Measurements from ENCODE around the gene ZNF799. TPM values are rescaled to one million over a fixed set of nuclear protein-coding genes. Genes with fewer than 3 reads are reported as not detected.
"Not testable (repeated sequence)": the region's sequence is repeated elsewhere in the genome, so short reads cannot be mapped to it uniquely, and the experiment has no call there.

Gene ZNF799
- 1.6 and 3.5 TPM in 2 replicates for total RNA-seq

DNA sequence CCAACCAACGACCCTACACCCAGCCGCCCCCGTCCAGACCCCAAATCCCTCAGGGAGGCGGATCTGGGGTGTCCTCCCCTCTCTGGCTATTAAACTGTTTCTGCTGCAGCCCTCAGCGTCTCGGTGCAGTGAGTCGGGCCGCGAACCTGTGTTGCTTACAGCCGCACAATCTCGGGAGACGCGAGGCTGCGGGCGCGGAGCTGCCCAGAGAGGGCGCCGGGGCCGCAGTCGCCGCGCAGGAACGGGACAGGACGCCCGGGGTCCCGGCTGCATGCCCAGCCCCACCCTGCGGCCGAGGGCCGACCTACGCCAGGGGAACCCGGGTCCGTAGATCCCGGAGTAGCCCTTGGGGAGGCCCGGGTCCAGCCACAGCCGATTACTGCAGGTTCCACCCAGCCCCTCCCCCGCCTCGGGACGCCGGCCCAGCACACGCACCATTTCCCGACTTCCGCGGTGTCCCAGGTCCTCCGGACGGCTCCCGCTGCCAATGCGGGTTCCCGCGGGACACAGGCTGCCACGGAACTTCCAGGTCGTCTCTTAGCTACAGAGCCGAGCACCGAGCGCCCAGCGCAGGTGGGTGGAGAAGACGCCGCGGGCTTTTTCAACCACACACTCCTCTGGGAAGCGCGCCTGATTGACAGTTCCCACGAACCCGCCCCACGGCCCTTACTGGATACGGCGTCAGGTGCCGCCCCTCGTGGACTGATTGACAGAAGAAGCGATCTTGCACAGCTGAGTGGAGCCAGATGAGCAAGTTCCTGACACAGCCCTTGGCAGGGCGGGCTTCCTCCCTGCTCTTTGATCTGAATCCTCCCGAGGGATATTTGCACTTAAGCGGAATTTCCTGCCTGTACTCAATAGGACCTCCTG, at the start of gene ZNF799:
Gene ZNF799, minus strand, starts transcription at position 639 of the 870 bp plus-strand sequence. Its CDS starts 201 bp downstream, at position 438.
- DNase-seq (ENCODE audit: low read depth) = peak; percentile 96

DNA sequence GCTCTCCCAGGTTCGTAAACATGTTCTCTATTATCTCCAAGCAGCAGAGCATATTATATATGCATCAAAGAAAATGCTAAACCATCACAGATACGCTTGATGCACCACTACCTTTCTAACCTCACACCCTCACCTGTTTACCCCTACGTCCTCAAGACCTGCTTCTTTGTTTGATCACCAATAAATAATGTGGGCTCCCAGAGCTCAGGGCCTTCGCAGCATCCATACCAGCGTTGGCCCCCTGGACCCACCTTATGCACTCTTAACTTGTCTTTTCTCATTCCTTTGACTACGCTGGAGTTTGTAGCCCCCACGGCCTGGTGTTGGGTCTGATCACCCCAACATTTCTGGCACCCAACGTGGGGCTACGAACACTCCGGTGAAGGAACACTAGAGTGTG, 49.8 kb upstream of the ZNF799 start:
- no peak overlapping the region for H3K4me3 ChIP-seq (ENCODE audit: low read depth, low read length)
- TF ChIP-seq, protein P1, sequence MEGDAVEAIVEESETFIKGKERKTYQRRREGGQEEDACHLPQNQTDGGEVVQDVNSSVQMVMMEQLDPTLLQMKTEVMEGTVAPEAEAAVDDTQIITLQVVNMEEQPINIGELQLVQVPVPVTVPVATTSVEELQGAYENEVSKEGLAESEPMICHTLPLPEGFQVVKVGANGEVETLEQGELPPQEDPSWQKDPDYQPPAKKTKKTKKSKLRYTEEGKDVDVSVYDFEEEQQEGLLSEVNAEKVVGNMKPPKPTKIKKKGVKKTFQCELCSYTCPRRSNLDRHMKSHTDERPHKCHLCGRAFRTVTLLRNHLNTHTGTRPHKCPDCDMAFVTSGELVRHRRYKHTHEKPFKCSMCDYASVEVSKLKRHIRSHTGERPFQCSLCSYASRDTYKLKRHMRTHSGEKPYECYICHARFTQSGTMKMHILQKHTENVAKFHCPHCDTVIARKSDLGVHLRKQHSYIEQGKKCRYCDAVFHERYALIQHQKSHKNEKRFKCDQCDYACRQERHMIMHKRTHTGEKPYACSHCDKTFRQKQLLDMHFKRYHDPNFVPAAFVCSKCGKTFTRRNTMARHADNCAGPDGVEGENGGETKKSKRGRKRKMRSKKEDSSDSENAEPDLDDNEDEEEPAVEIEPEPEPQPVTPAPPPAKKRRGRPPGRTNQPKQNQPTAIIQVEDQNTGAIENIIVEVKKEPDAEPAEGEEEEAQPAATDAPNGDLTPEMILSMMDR (IDR thresholded peaks at IDR 0.05; ENCODE audit: insufficient read depth, low read depth, low read length) = no peak
- no peak for DNase-seq (ENCODE audit: low read depth)

More for the DNA sequence above, at the start of gene ZNF799:
- H3K4me3 ChIP-seq (ENCODE audit: low read depth, low read length) = peak within 1 kb of the TSS; percentile 79
- TF ChIP-seq, protein P1 (IDR thresholded peaks at IDR 0.05; ENCODE audit: insufficient read depth, low read depth, low read length) = no peak

DNA sequence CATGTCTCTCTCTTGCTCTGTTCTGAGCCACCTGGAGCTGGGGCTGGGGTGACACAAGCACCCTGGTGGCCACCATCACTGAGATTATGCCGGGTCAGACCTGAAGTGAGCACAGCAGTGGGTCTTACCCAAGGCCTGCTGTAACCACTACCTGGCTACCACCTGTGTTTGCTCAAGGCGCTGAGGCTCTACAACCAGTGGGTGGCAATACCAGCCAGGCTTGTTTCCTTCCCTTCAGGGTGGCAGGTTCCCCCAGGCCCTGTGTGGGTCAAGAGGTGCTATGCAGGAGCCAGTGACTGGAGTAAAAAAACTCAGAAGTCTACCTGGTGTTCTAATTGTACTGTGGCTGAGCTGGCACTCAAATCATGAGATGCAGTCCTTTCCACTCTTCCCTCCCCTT, 47.7 kb upstream of the ZNF799 start:
- H3K4me3 ChIP-seq (ENCODE audit: low read depth, low read length) = no peak overlapping the region
- TF ChIP-seq, protein P1 (IDR thresholded peaks at IDR 0.05; ENCODE audit: insufficient read depth, low read depth, low read length) = no peak
- DNase-seq (ENCODE audit: low read depth) = no peak

DNA sequence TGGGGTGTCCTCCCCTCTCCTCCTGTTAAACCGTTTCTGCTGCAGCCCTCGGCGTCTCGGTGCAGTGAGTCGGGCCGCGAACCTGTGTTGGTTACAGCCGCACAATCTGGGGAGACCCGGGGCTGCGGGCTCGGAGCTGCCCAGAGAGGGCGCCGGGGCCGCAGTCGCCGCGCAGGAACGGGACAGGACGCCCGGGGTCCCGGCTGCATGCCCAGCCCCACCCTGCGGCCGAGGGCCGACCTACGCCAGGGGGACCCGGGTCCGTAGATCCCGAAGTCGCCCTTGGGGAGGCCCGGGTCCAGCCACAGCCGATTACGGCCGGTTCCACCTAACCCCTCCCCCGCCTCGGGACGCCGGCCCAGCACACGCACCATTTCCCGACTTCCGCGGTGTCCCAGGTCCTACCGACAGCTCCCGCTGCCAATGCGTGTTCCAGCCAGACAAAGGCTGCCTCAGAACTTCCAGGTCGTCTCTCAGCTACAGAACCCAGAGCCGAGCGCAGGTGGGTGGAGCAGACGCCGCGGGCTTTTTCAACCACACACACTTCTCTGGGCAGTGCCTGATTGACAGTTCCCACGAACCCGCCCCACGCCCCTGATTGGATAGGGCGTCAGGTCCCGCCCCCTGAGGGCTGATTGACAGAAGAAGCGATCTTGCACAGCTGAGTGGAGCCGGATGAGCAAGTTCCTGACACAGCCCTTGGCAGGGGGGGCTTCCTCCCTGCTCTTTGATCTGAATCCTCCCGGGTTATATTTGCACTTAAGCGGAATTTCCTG, 39.7 kb upstream of the ZNF799 start, which contains the start of gene ZNF443:
Gene ZNF443, minus strand, starts transcription at position 481 of the 776 bp plus-strand sequence. Its CDS starts 107 bp downstream, at position 374.
- TF ChIP-seq, protein P1 (IDR thresholded peaks at IDR 0.05; ENCODE audit: insufficient read depth, low read depth, low read length) = no peak

DNA sequence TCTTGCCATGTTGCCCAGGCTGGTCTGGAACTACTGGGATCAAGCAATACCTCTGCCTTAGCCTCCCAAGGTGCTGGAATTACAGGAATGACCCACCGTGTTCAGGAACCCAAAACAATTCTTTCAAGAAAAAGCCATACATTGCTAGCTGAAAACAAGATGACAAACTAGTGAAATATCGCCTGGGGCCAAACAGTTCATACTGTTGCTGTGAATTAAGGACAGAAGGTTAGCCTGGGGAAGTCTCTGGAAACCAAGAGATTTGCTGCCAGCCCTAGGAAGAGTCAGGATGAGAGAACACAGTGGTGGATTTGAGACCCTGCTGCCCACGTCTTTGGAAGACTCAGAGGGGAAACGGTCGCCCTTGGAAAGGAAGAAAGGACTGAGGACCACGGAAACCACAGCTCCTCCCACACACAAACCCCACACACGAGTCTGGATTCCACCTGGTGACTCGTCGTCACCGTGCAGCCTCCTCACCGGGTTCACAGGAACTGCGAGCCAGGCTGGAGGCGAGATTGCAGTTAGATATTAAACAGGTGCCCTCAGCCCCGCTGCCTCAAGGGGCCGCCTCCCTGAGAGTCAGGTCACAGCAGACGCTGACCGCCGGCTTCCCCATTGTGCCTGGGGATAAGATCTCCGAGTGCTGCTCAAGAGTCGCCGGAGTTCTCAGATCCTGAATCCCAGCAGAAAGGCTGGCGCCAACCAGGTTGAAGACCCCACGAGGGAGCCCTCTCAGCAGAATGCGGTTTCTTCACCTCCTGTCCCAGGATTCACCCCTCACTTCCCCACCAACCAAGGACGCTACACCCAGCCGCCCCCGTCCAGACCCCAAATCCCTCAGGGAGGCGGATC, 38.8 kb upstream of the ZNF799 start:
- peak overlapping the region; percentile 81 for H3K4me3 ChIP-seq (ENCODE audit: low read depth, low read length)
- DNase-seq (ENCODE audit: low read depth) = peak; percentile 3

More for the DNA sequence above, 39.7 kb upstream of the ZNF799 start, which contains the start of gene ZNF443:
- peak within 1 kb of the TSS; percentile 81 for H3K4me3 ChIP-seq (ENCODE audit: low read depth, low read length)
- peak; percentile 97 for DNase-seq (ENCODE audit: low read depth)

DNA sequence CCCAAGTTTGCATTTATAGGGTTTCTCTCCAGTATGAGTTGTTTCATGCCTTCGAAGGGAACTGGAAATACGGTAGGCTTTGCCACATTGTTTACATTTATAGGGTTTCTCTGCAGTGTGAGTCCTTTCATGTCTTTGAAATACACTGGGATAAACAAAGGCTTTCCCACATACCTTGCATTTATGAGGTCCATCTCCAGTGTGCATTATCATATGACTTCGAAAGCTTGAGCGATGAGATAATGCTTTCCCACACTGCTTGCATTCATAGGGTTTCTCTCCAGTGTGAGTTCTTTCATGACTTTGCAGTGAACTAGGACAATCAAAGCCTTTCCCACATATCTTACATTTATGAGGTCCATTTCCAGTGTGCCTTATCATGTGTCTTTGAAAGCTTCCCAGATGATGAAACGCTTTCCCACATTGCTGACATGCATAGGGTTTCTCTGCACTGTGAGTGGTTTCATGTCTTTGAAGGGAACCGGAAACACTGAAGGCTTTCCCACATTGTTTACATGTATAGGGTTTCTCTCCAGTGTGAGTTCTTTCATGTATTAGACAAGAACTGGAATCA, 29.7 kb upstream of the ZNF799 start:
- not testable (repeated sequence) for DNase-seq (ENCODE audit: low read depth); H3K4me3 ChIP-seq (ENCODE audit: low read depth, low read length)

DNA sequence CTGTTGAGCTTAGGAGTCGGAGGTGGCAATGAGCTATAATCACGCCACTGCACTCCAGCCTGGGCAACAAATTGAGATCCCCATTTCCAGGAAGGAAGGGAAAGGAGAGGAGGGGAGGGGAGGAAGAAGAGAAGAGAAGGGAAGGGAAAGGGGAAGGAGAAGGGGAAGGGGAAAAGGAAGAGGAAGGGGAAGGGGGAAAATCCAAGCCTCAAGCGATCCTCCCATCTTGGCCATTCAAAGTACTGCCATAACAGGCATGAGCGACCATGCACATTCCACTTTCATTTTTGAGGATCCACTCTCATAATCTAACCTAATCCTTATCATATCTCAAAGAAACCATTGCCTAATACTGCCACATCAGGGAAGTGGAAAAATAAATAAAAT, 24.8 kb upstream of the ZNF799 start:
- no peak overlapping the region for H3K4me3 ChIP-seq (ENCODE audit: low read depth, low read length)
- no peak for DNase-seq (ENCODE audit: low read depth)
- TF ChIP-seq, protein P1 (IDR thresholded peaks at IDR 0.05; ENCODE audit: insufficient read depth, low read depth, low read length) = no peak
